Measurements from ENCODE around the gene ADARB1. TPM values are rescaled to one million over a fixed set of nuclear protein-coding genes. Genes with fewer than 3 reads are reported as not detected.

The ADARB1 gene
- total and polyA plus RNA-seq, 2 experiments from 2014 or later, result 4.8 to 14.8 TPM

GRCh38 chr21:45248893-45249381, 174.6 kb downstream of the ADARB1 start (continued):
- no peak for TF ChIP-seq CTCF (conservative IDR thresholded peaks at IDR 0.05; ENCODE audit: low read depth in 2 of 2)
- no peak for TF ChIP-seq EZH2phosphoT487 (IDR thresholded peaks at IDR 0.05; ENCODE audit: unreplicated experiment)
- no peak for TF ChIP-seq JUNB (IDR thresholded peaks at IDR 0.05; ENCODE audit: unreplicated experiment)
- no peak for TF ChIP-seq STAT1 (IDR thresholded peaks at IDR 0.05; ENCODE audit: unreplicated experiment)
- TF ChIP-seq, protein P1, sequence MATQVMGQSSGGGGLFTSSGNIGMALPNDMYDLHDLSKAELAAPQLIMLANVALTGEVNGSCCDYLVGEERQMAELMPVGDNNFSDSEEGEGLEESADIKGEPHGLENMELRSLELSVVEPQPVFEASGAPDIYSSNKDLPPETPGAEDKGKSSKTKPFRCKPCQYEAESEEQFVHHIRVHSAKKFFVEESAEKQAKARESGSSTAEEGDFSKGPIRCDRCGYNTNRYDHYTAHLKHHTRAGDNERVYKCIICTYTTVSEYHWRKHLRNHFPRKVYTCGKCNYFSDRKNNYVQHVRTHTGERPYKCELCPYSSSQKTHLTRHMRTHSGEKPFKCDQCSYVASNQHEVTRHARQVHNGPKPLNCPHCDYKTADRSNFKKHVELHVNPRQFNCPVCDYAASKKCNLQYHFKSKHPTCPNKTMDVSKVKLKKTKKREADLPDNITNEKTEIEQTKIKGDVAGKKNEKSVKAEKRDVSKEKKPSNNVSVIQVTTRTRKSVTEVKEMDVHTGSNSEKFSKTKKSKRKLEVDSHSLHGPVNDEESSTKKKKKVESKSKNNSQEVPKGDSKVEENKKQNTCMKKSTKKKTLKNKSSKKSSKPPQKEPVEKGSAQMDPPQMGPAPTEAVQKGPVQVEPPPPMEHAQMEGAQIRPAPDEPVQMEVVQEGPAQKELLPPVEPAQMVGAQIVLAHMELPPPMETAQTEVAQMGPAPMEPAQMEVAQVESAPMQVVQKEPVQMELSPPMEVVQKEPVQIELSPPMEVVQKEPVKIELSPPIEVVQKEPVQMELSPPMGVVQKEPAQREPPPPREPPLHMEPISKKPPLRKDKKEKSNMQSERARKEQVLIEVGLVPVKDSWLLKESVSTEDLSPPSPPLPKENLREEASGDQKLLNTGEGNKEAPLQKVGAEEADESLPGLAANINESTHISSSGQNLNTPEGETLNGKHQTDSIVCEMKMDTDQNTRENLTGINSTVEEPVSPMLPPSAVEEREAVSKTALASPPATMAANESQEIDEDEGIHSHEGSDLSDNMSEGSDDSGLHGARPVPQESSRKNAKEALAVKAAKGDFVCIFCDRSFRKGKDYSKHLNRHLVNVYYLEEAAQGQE (IDR thresholded peaks at IDR 0.05; ENCODE audit: unreplicated experiment), result no peak
- no peak for TF ChIP-seq ZNF114 (CRISPR knock-in tag; IDR thresholded peaks at IDR 0.05)
- TF ChIP-seq CREB1 (CRISPR knock-in tag; IDR thresholded peaks at IDR 0.05; ENCODE audit: low read depth), result no peak
- no peak for TF ChIP-seq POLR2AphosphoS5 (IDR thresholded peaks at IDR 0.05; ENCODE audit: low read depth)
- TF ChIP-seq EZH2 (IDR thresholded peaks at IDR 0.05; ENCODE audit: low read depth, unreplicated experiment), result no peak

DNA sequence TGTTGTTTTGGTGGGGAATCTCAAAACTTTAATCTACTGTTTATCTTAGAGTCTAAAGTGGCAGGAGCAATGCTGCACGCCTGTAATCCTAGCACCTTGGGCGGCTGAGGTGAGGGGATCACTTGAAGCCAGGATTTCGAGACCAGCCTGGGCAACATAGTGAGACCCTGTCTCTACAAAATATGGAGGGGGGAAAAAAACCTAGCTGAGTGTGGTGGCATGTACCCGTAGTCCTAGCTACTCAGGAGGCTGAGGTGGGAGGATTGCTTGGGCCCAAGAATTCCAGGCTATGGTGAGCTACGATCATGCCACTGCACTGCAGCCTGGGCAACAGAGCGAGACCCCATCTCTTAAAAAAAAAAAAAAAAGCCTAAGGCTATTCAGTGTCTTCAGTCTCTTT, 175.2 kb downstream of the ADARB1 start:
- peaks cover 5% of the 10 kb centered on the region for H3K27me3 Mint-ChIP-seq (ENCODE audit: insufficient read depth, low read depth, poor library complexity)
- H3K27ac Mint-ChIP-seq, result no peak overlapping the region
- H3K4me3 ChIP-seq, result no peak overlapping the region
- H3K9me3 Mint-ChIP-seq, result peaks cover 7% of the 10 kb centered on the region
- no peaks in the 10 kb centered on the region for H3K9me2 ChIP-seq (ENCODE audit: insufficient read depth)
- H3K27ac ChIP-seq (ENCODE audit: low read depth), result no peak overlapping the region
- no peak for ATAC-seq
- H3K79me2 ChIP-seq (replicated peaks; ENCODE audit: insufficient read depth), result no peaks in the 10 kb centered on the region
- H3K4me1 ChIP-seq (ENCODE audit: insufficient read depth), result no peaks in the 10 kb centered on the region
- H2AFZ ChIP-seq, result no peak overlapping the region; the same call in 1 of the 2 replicates
- no peaks in the 10 kb centered on the region for H3K27me3 ChIP-seq (ENCODE audit: insufficient read depth)
- DNase-seq (ENCODE audit: low spot score), result no peak
- H3K4me1 Mint-ChIP-seq, result peaks cover 22% of the 10 kb centered on the region
- no peaks in the 10 kb centered on the region for H3K36me3 ChIP-seq (ENCODE audit: insufficient read depth)
- H3F3A ChIP-seq (replicated peaks; ENCODE audit: low read depth), result no peaks in the 10 kb centered on the region
- H3K4me2 ChIP-seq, result no peak overlapping the region
- peak overlapping the region; percentile 54; the same call in 2 of the 3 replicates for H3K4me3 Mint-ChIP-seq
- no peaks in the 10 kb centered on the region for H4K20me1 ChIP-seq (replicated peaks; ENCODE audit: insufficient read depth)
- no peaks in the 10 kb centered on the region for H3K36me3 Mint-ChIP-seq (ENCODE audit: low read depth)
- no peak for TF ChIP-seq EZH2 (IDR thresholded peaks at IDR 0.05; ENCODE audit: low read depth, unreplicated experiment)
- TF ChIP-seq, protein P1 (IDR thresholded peaks at IDR 0.05; ENCODE audit: unreplicated experiment), result no peak
- no peak for TF ChIP-seq ZNF331 (CRISPR knock-in tag; IDR thresholded peaks at IDR 0.05; ENCODE audit: low read depth)
- no peak for TF ChIP-seq ZNF114 (CRISPR knock-in tag; IDR thresholded peaks at IDR 0.05)
- no peak for TF ChIP-seq CTCF (conservative IDR thresholded peaks at IDR 0.05; ENCODE audit: low read depth in 2 of 2)
- no peak for TF ChIP-seq POLR2AphosphoS5 (IDR thresholded peaks at IDR 0.05; ENCODE audit: low read depth)
- no peak for TF ChIP-seq JUNB (IDR thresholded peaks at IDR 0.05; ENCODE audit: unreplicated experiment)
- TF ChIP-seq NANOG (IDR thresholded peaks at IDR 0.05; ENCODE audit: borderline replicate concordance), result no peak
- no peak for TF ChIP-seq STAT1 (IDR thresholded peaks at IDR 0.05; ENCODE audit: unreplicated experiment)
- no peak for TF ChIP-seq EZH2phosphoT487 (IDR thresholded peaks at IDR 0.05; ENCODE audit: unreplicated experiment)
